A673 (cell line): Measurements from ENCODE around the gene FA2H. TPM values are rescaled to one million over a fixed set of nuclear protein-coding genes. Genes with fewer than 3 reads are reported as not detected.

Experiments used
- BruUV-seq: library from RNA; stranded (reverse); fragments of 400-500 nt; replicated peaks from 2 replicates; lab custom pipeline; 2021; lab: Mats Ljungman, UMichigan
- CTCF ChIA-PET: fragments of 300-600 bp; sonication (Branson Sonifier 250); formaldehyde crosslinking; loops from one replicate; lab custom pipeline; 2022; ENCODE audit warnings: antibody characterized with exemption; lab: Charles Lee
- POLR2A ChIA-PET: fragments of 300-600 bp; sonication (Branson Sonifier 250); formaldehyde crosslinking; loops from one replicate; lab custom pipeline; 2022; ENCODE audit warnings: antibody characterized with exemption; ENCODE audit not compliant: low non-redundant PET; lab: Charles Lee
- DNase-seq: peaks from one replicate; pipeline ENCODE4 v3.0.0-alpha.2; 2015; ENCODE audit warnings: low spot score
- H3K27ac ChIP-seq: fragments of 200-600 bp; sonication (generic); 2 replicates; pipeline ENCODE4 v1.5.1; 2016; ENCODE audit warnings: mixed run types, low read depth, mild to moderate bottlenecking, mixed read lengths, antibody characterized with exemption, low read length; ENCODE audit not compliant: poor library complexity, severe bottlenecking
- H3K27me3 ChIP-seq: fragments of 200-600 bp; sonication (generic); replicated peaks from 2 replicates; pipeline ENCODE4 v1.6.1; 2017; ENCODE audit warnings: mixed run types, low read depth, mild to moderate bottlenecking, mixed read lengths, antibody characterized with exemption, low read length; ENCODE audit not compliant: insufficient read depth, poor library complexity
- H3K36me3 ChIP-seq: fragments of 200-600 bp; sonication (generic); 2 replicates; pipeline ENCODE4 v1.6.1; 2016; ENCODE audit warnings: mixed run types, mild to moderate bottlenecking, mixed read lengths, antibody characterized with exemption, low read length; ENCODE audit not compliant: insufficient read depth, poor library complexity, severe bottlenecking
- H3K4me1 ChIP-seq: fragments of 200-600 bp; sonication (generic); 2 replicates; pipeline ENCODE4 v1.6.1; 2017; ENCODE audit warnings: mixed run types, mild to moderate bottlenecking, mixed read lengths, antibody characterized with exemption, low read length; ENCODE audit not compliant: insufficient read depth, poor library complexity, severe bottlenecking
- H3K4me3 ChIP-seq: fragments of 200-600 bp; sonication (generic); 2 replicates; pipeline ENCODE4 v1.5.1; 2016; ENCODE audit warnings: low read depth, mixed run types, mild to moderate bottlenecking, mixed read lengths, low read length; ENCODE audit not compliant: poor library complexity, severe bottlenecking
- H3K9me3 ChIP-seq: fragments of 200-600 bp; sonication (generic); 2 replicates; pipeline ENCODE4 v1.6.1; 2016; ENCODE audit warnings: mixed run types, low read depth, mild to moderate bottlenecking, mixed read lengths, antibody characterized with exemption, low read length; ENCODE audit not compliant: poor library complexity, severe bottlenecking
- CTCF ChIP-seq: fragments of 300-800, 200-600 bp; sonication (generic); conservative IDR thresholded peaks from 2 replicates; pipeline ENCODE4 v1.5.1; 2017; ENCODE audit warnings: low read depth, mild to moderate bottlenecking, antibody characterized with exemption, low read length, moderate library complexity, mixed read lengths
- EZH2 ChIP-seq: fragments of 200-600 bp; sonication (generic); IDR thresholded peaks from 2 replicates; pipeline ENCODE4 v1.6.1; 2017; ENCODE audit warnings: borderline replicate concordance, low read depth, mild to moderate bottlenecking, mixed read lengths, antibody characterized with exemption, low read length; ENCODE audit not compliant: poor library complexity, severe bottlenecking
- intact Hi-C: fragments of 100-400 bp; cut with micrococcal nuclease; formaldehyde crosslinking; loops from one replicate; pipeline ENCODE4 v1.10.0; 2022; ENCODE audit not compliant: unreplicated experiment
- total RNA-seq: library from RNA; stranded (reverse); gene quantifications from 2 replicates; pipeline ENCODE4 v1.2.3, GENCODE V29; 2021

FA2H gene
- total RNA-seq, 1 experiment from 2014 or later, result not detected

GRCh38 chr16:74695450-74696422, 78.9 kb downstream of the FA2H start:
- CTCF ChIA-PET, result no interaction called here

GRCh38 chr16:74691093-74691855, 83.3 kb downstream of the FA2H start:
- CTCF ChIA-PET, result no interaction called here
- Histone ChIP-seq H3K27ac (no peak overlapping the region), H3K9me3 (no peaks in the 10 kb centered on the region), H3K4me1 (no peaks in the 10 kb centered on the region), H3K4me3 (no peak overlapping the region), H3K36me3 (no peaks in the 10 kb centered on the region), H3K27me3 (no peaks in the 10 kb centered on the region)
- TF ChIP-seq CTCF (no peak), EZH2 (no peak)
- BruUV-seq, result no TSS peak
- POLR2A ChIA-PET, result no interaction called here
- DNase-seq, result no peak
- intact Hi-C loops, result no loop called here

More at GRCh38 chr16:74695450-74696422, 78.9 kb downstream of the FA2H start:
- POLR2A ChIA-PET, result interaction anchor here (0.6 to 0.8 kb wide), 3 partner anchors 88 to 557 kb away, joined by 3 to 6 read pairs (median 4); partner anchors contain the start of gene WDR59
- Histone ChIP-seq H3K4me3 (peak overlapping the region; percentile 45), H3K36me3 (no peaks in the 10 kb centered on the region), H3K27me3 (no peaks in the 10 kb centered on the region), H3K4me1 (peaks cover 7% of the 10 kb centered on the region), H3K9me3 (no peaks in the 10 kb centered on the region), H3K27ac (no peak overlapping the region)
- no peak for TF ChIP-seq CTCF
- no peak for TF ChIP-seq EZH2
- intact Hi-C loops, result no loop called here
- BruUV-seq, result no TSS peak
- peak; percentile 88 for DNase-seq

GRCh38 chr16:74682556-74682955, 92.1 kb downstream of the FA2H start:
- Histone ChIP-seq H3K36me3 (no peaks in the 10 kb centered on the region), H3K27me3 (no peaks in the 10 kb centered on the region), H3K9me3 (no peaks in the 10 kb centered on the region), H3K4me3 (no peak overlapping the region), H3K4me1 (no peaks in the 10 kb centered on the region), H3K27ac (no peak overlapping the region)
- POLR2A ChIA-PET, result no interaction called here
- intact Hi-C loops, result no loop called here
- CTCF ChIA-PET, result no interaction called here
- TF ChIP-seq CTCF (no peak), EZH2 (no peak)
- DNase-seq, result no peak
- BruUV-seq, result no TSS peak
